Measurements from ENCODE around the gene KRCC1.
"Not testable (repeated sequence)": the region's sequence is repeated elsewhere in the genome, so short reads cannot be mapped to it uniquely, and the experiment has no call there.

The KRCC1 gene

GRCh38 chr2:88019985-88020384 is 35.6 kb downstream of the KRCC1 start:
- no peak overlapping the region for H3K27ac ChIP-seq
- H3K4me1 ChIP-seq (ENCODE audit: control insufficient read depth in 1 of 2, insufficient read depth in 1 of 2, low read depth in 1 of 2, low read length in 1 of 2) = peaks cover 7 to 16% of the 10 kb centered on the region in 2 experiments
- TF ChIP-seq CTCF (IDR thresholded peaks at IDR 0.05) = no peak
- no peaks in the 10 kb centered on the region for H3K36me3 ChIP-seq
- no peaks in the 10 kb centered on the region for H3K27me3 ChIP-seq
- H3K4me3 ChIP-seq (ENCODE audit: low read depth in 1 of 2, low read length in 1 of 2) = no peak overlapping the region
- H3K9me3 ChIP-seq = no peaks in the 10 kb centered on the region

GRCh38 chr2:88018909-88019308 is 36.7 kb downstream of the KRCC1 start:
- Histone ChIP-seq H3K27ac (no peak overlapping the region), H3K36me3 (no peaks in the 10 kb centered on the region), H3K4me1 (ENCODE audit: control insufficient read depth in 1 of 2, insufficient read depth in 1 of 2, low read depth in 1 of 2, low read length in 1 of 2) (peaks cover 16 to 19% of the 10 kb centered on the region in 2 experiments), H3K9me3 (no peaks in the 10 kb centered on the region), H3K4me3 (ENCODE audit: low read depth in 1 of 2, low read length in 1 of 2) (no peak overlapping the region), H3K27me3 (no peaks in the 10 kb centered on the region)
- TF ChIP-seq CTCF (IDR thresholded peaks at IDR 0.05) = no peak

GRCh38 chr2:88018077-88018805 is 37.3 kb downstream of the KRCC1 start:
- H3K27me3 ChIP-seq; H3K36me3 ChIP-seq; H3K9me3 ChIP-seq; H3K4me3 ChIP-seq (ENCODE audit: low read depth in 1 of 2, low read length in 1 of 2); H3K27ac ChIP-seq: not testable (repeated sequence)
- H3K4me1 ChIP-seq (ENCODE audit: control insufficient read depth in 1 of 2, insufficient read depth in 1 of 2, low read depth in 1 of 2, low read length in 1 of 2) = peaks cover 16 to 24% of the 10 kb centered on the region in 2 experiments

- H3K27me3 ChIP-seq, H3K27ac ChIP-seq, H3K9me3 ChIP-seq, H3K36me3 ChIP-seq: not testable (repeated sequence)
- H3K4me1 ChIP-seq (ENCODE audit: control insufficient read depth in 1 of 2, insufficient read depth in 1 of 2, low read depth in 1 of 2, low read length in 1 of 2) = peaks cover 16 to 24% of the 10 kb centered on the region in 2 experiments
- H3K4me3 ChIP-seq (ENCODE audit: low read depth in 1 of 2, low read length in 1 of 2) = peak overlapping the region in 1 of 2 experiments; percentile 87
Observed at GRCh38 chr2:88017780-88018038, 37.9 kb downstream of the KRCC1 start.

GRCh38 chr2:88016960-88017779 is 38.4 kb downstream of the KRCC1 start:
- TF ChIP-seq CTCF (IDR thresholded peaks at IDR 0.05) = no peak
- H3K36me3 ChIP-seq = no peaks in the 10 kb centered on the region
- peak overlapping the region; percentile 79 to 87 for H3K4me3 ChIP-seq (ENCODE audit: low read depth in 1 of 2, low read length in 1 of 2)
- no peaks in the 10 kb centered on the region for H3K27me3 ChIP-seq
- peak overlapping the region; percentile 72 for H3K27ac ChIP-seq
- peaks cover 16 to 24% of the 10 kb centered on the region in 2 experiments for H3K4me1 ChIP-seq (ENCODE audit: control insufficient read depth in 1 of 2, insufficient read depth in 1 of 2, low read depth in 1 of 2, low read length in 1 of 2)
- no peaks in the 10 kb centered on the region for H3K9me3 ChIP-seq

- peak within 1 kb of the TSS; percentile 79 to 87 for H3K4me3 ChIP-seq (ENCODE audit: low read depth in 1 of 2, low read length in 1 of 2)
- H3K27me3 ChIP-seq = no peaks in the 10 kb centered on the region
- peaks cover 16 to 24% of the 10 kb centered on the region in 2 experiments for H3K4me1 ChIP-seq (ENCODE audit: control insufficient read depth in 1 of 2, insufficient read depth in 1 of 2, low read depth in 1 of 2, low read length in 1 of 2)
- H3K27ac ChIP-seq = peak within 1 kb of the TSS; percentile 72
- TF ChIP-seq CTCF (IDR thresholded peaks at IDR 0.05) = no peak
- no peaks in the 10 kb centered on the region for H3K36me3 ChIP-seq
- no peaks in the 10 kb centered on the region for H3K9me3 ChIP-seq
Observed at GRCh38 chr2:88016086-88016959, 39.3 kb downstream of the KRCC1 start, which contains the start of gene RNU2-63P. Gene RNU2-63P (minus strand): TSS chr2:88016547.

Data from neutrophil (primary cell).